HL-60 (cell line): ENCODE data around the gene PTGES2.

Experiments
- DNase-seq, 2 experiments: peaks; one replicate each; pipeline ENCODE4 v3.0.0-alpha.2; 2010 to 2020; ENCODE audit warnings: low read depth in 1 of 2, low spot score in 1 of 2
- H3K27ac ChIP-seq: fragments of 250-450 bp; sonication (Bioruptor Pico); replicated peaks from 2 replicates; pipeline ENCODE4 v1.5.1; 2020; ENCODE audit warnings: mild to moderate bottlenecking, moderate library complexity
- H3K27me3 ChIP-seq: fragments of 250-450 bp; sonication (Bioruptor Pico); 2 replicates; pipeline ENCODE4 v1.5.1; 2021; ENCODE audit warnings: mild to moderate bottlenecking, moderate library complexity; ENCODE audit not compliant: insufficient read depth, poor library complexity, severe bottlenecking
- H3K4me3 ChIP-seq: replicated peaks from 2 replicates; pipeline ENCODE4 v1.5.1; 2011; ENCODE audit warnings: mild to moderate bottlenecking, control low read depth, low read length; ENCODE audit not compliant: insufficient read depth
- CTCF ChIP-seq: IDR thresholded peaks from one replicate; pipeline ENCODE4 v1.5.1; 2011; ENCODE audit warnings: low read length, control low read depth, inconsistent platforms; ENCODE audit not compliant: insufficient read depth
- POLR2AphosphoS5 ChIP-seq: IDR thresholded peaks from 2 replicates; pipeline ENCODE4 v1.6.1; 2012; ENCODE audit warnings: low read depth
- REST ChIP-seq: IDR thresholded peaks from 2 replicates; pipeline ENCODE4 v1.6.1; 2012; ENCODE audit warnings: low read depth; ENCODE audit not compliant: insufficient replicate concordance
- SPI1 ChIP-seq: IDR thresholded peaks from 2 replicates; pipeline ENCODE4 v1.6.1; 2012; ENCODE audit warnings: low read depth, mild to moderate bottlenecking, borderline replicate concordance

The PTGES2 gene

GRCh38 chr9:128070874-128071273 is 56.7 kb downstream of the PTGES2 start:
- peak in 1 of 2 experiments; percentile 41 for DNase-seq
- no peak overlapping the region for H3K4me3 ChIP-seq
- H3K27ac ChIP-seq, result peak overlapping the region; percentile 74
- no peaks in the 10 kb centered on the region for H3K27me3 ChIP-seq
- TF ChIP-seq SPI1 (no peak), POLR2AphosphoS5 (no peak), CTCF (no peak), REST (no peak)
